Astrocyte (in vitro differentiated cells and primary cell): Measurements from ENCODE around the gene GSTA2.

Source experiments
- CTCF ChIP-seq: IDR thresholded peaks from 2 replicates; pipeline ENCODE4 v1.5.1; 2011; ENCODE audit warnings: low read depth, mild to moderate bottlenecking, inconsistent platforms, low read length, moderate library complexity; ENCODE audit not compliant: insufficient read depth
- EZH2 ChIP-seq: IDR thresholded peaks from 2 replicates; pipeline ENCODE4 v1.6.1; 2012; ENCODE audit warnings: mild to moderate bottlenecking, low read length, inconsistent platforms; ENCODE audit not compliant: insufficient read depth

GRCh38 chr6:52733172-52733571 is 30.1 kb downstream of the GSTA2 start:
- TF ChIP-seq EZH2 (no peak), CTCF (no peak)
